ENCODE measurements around the gene RAPGEF4. TPM values are rescaled to one million over a fixed set of nuclear protein-coding genes. Genes with fewer than 3 reads are reported as not detected.

Gene RAPGEF4
- polyA plus RNA-seq, 2 donors, result 1.7 to 3.1 TPM

- peaks cover 0 to 2% of the 10 kb centered on the region in 2 donors for H3K4me1 ChIP-seq (ENCODE audit: control insufficient read depth in 2 of 2, insufficient read depth in 2 of 2, low read length in 1 of 2)
- no peaks in the 10 kb centered on the region for H3K9me3 ChIP-seq (ENCODE audit: control insufficient read depth in 2 of 2, insufficient read depth in 1 of 2, low read depth in 1 of 2, low read length in 1 of 2)
- WGBS, 2 donors, result 87% methylated on average over 4 of the region's 4 CpGs
- H3K27me3 ChIP-seq (ENCODE audit: control insufficient read depth in 1 of 2, insufficient read depth in 2 of 2, low read length in 2 of 2), result no peaks in the 10 kb centered on the region
- no peaks in the 10 kb centered on the region for H3K36me3 ChIP-seq (ENCODE audit: control insufficient read depth in 2 of 2, insufficient read depth in 2 of 2, low read length in 1 of 2)
- H3K27ac ChIP-seq (ENCODE audit: low read depth in 2 of 2, low read length in 1 of 2), result no peak overlapping the region
- no peak overlapping the region for H3K4me3 ChIP-seq (ENCODE audit: low read depth in 1 of 2, low read length in 2 of 2)
These were observed 264.2 kb downstream of the RAPGEF4 start for GRCh38 chr2:172999641-173000386.

GRCh38 chr2:173001664-173002604, 266.3 kb downstream of the RAPGEF4 start:
- no peak overlapping the region for H3K27ac ChIP-seq (ENCODE audit: low read depth in 2 of 2, low read length in 1 of 2)
- no peak overlapping the region for H3K4me3 ChIP-seq (ENCODE audit: low read depth in 1 of 2, low read length in 2 of 2)
- 75 to 80% methylated on average over 7 of the region's 7 CpGs for WGBS, 2 donors
- H3K9me3 ChIP-seq (ENCODE audit: control insufficient read depth in 2 of 2, insufficient read depth in 1 of 2, low read depth in 1 of 2, low read length in 1 of 2), result no peaks in the 10 kb centered on the region
- peaks cover 0 to 2% of the 10 kb centered on the region in 2 donors for H3K4me1 ChIP-seq (ENCODE audit: control insufficient read depth in 2 of 2, insufficient read depth in 2 of 2, low read length in 1 of 2)
- H3K36me3 ChIP-seq (ENCODE audit: control insufficient read depth in 2 of 2, insufficient read depth in 2 of 2, low read length in 1 of 2), result no peaks in the 10 kb centered on the region
- no peaks in the 10 kb centered on the region for H3K27me3 ChIP-seq (ENCODE audit: control insufficient read depth in 1 of 2, insufficient read depth in 2 of 2, low read length in 2 of 2)

- WGBS, 2 donors, result 38 to 39% methylated on average over 15 of the region's 15 CpGs
- H3K27me3 ChIP-seq (ENCODE audit: control insufficient read depth in 1 of 2, insufficient read depth in 2 of 2, low read length in 2 of 2), result no peaks in the 10 kb centered on the region
- peaks cover 0 to 2% of the 10 kb centered on the region in 2 donors for H3K4me1 ChIP-seq (ENCODE audit: control insufficient read depth in 2 of 2, insufficient read depth in 2 of 2, low read length in 1 of 2)
- no peak overlapping the region for H3K4me3 ChIP-seq (ENCODE audit: low read depth in 1 of 2, low read length in 2 of 2)
- no peak overlapping the region for H3K27ac ChIP-seq (ENCODE audit: low read depth in 2 of 2, low read length in 1 of 2)
- H3K9me3 ChIP-seq (ENCODE audit: control insufficient read depth in 2 of 2, insufficient read depth in 1 of 2, low read depth in 1 of 2, low read length in 1 of 2), result no peaks in the 10 kb centered on the region
- no peaks in the 10 kb centered on the region for H3K36me3 ChIP-seq (ENCODE audit: control insufficient read depth in 2 of 2, insufficient read depth in 2 of 2, low read length in 1 of 2)
These were observed 267.3 kb downstream of the RAPGEF4 start for GRCh38 chr2:173002751-173003541.

- Histone ChIP-seq H3K27ac (ENCODE audit: low read depth in 2 of 2, low read length in 1 of 2) (no peak overlapping the region), H3K9me3 (ENCODE audit: control insufficient read depth in 2 of 2, insufficient read depth in 1 of 2, low read depth in 1 of 2, low read length in 1 of 2) (no peaks in the 10 kb centered on the region), H3K4me1 (ENCODE audit: control insufficient read depth in 2 of 2, insufficient read depth in 2 of 2, low read length in 1 of 2) (no peaks in the 10 kb centered on the region), H3K4me3 (ENCODE audit: low read depth in 1 of 2, low read length in 2 of 2) (no peak overlapping the region), H3K27me3 (ENCODE audit: control insufficient read depth in 1 of 2, insufficient read depth in 2 of 2, low read length in 2 of 2) (no peaks in the 10 kb centered on the region), H3K36me3 (ENCODE audit: control insufficient read depth in 2 of 2, insufficient read depth in 2 of 2, low read length in 1 of 2) (no peaks in the 10 kb centered on the region)
- 86 to 91% methylated on average over 3 of the region's 3 CpGs for WGBS, 2 donors
These were observed 273.1 kb downstream of the RAPGEF4 start for GRCh38 chr2:173008786-173009185.

DNA sequence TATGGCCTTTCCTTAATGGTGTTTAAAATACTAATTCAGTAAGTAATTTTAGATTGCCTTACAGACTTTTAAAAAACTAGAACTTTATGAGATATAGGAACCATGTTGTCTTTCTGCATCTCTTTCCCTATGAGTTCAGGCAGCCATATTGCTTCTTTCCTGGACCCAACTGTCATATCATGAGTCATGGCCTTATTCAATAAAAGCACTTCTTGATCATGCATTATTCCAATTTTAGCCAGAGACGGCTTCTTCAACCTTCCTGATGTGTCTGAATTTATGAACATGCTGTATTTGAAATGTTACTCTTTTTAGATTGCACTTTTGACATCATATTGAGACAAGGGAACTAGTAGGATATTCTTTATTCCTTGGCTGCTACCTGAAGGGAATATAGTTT, 274.6 kb downstream of the RAPGEF4 start:
- Histone ChIP-seq H3K27ac (ENCODE audit: low read depth in 2 of 2, low read length in 1 of 2) (no peak overlapping the region), H3K9me3 (ENCODE audit: control insufficient read depth in 2 of 2, insufficient read depth in 1 of 2, low read depth in 1 of 2, low read length in 1 of 2) (peaks cover 0 to 2% of the 10 kb centered on the region in 2 donors), H3K27me3 (ENCODE audit: control insufficient read depth in 1 of 2, insufficient read depth in 2 of 2, low read length in 2 of 2) (no peaks in the 10 kb centered on the region), H3K4me3 (ENCODE audit: low read depth in 1 of 2, low read length in 2 of 2) (no peak overlapping the region), H3K4me1 (ENCODE audit: control insufficient read depth in 2 of 2, insufficient read depth in 2 of 2, low read length in 1 of 2) (no peaks in the 10 kb centered on the region), H3K36me3 (ENCODE audit: control insufficient read depth in 2 of 2, insufficient read depth in 2 of 2, low read length in 1 of 2) (no peaks in the 10 kb centered on the region)
- 69 to 89% methylated on average over 1 of the region's 1 CpG for WGBS, 2 donors

DNA sequence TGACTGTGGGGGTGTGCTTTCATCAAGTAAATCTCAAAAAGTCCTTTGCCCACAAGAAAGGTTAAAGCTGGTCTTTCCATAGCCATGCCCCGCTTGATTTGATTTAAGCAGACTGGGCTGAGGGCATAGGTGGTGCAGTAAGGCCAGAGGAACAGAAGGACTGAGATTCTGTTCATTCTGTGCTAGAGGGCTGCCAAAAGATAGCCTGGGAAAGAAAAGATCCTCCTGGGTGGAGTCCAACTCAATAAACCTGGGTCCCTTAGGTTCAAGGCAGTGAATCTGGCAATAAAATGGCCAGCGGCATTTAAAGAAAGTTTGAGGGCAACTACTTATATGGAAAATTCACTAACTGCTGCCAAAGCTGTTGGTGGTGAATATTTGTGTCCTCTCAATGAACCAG, 280.8 kb downstream of the RAPGEF4 start:
- H3K4me1 ChIP-seq (ENCODE audit: control insufficient read depth in 2 of 2, insufficient read depth in 2 of 2, low read length in 1 of 2), result no peaks in the 10 kb centered on the region
- no peak overlapping the region for H3K27ac ChIP-seq (ENCODE audit: low read depth in 2 of 2, low read length in 1 of 2)
- H3K9me3 ChIP-seq (ENCODE audit: control insufficient read depth in 2 of 2, insufficient read depth in 1 of 2, low read depth in 1 of 2, low read length in 1 of 2), result peaks cover 0 to 2% of the 10 kb centered on the region in 2 donors
- WGBS, 2 donors, result 60 to 68% methylated on average over 2 of the region's 2 CpGs
- H3K4me3 ChIP-seq (ENCODE audit: low read depth in 1 of 2, low read length in 2 of 2), result no peak overlapping the region
- no peaks in the 10 kb centered on the region for H3K36me3 ChIP-seq (ENCODE audit: control insufficient read depth in 2 of 2, insufficient read depth in 2 of 2, low read length in 1 of 2)
- no peaks in the 10 kb centered on the region for H3K27me3 ChIP-seq (ENCODE audit: control insufficient read depth in 1 of 2, insufficient read depth in 2 of 2, low read length in 2 of 2)

- WGBS, 2 donors, result 72 to 73% methylated on average over 6 of the region's 6 CpGs
- Histone ChIP-seq H3K4me1 (ENCODE audit: control insufficient read depth in 2 of 2, insufficient read depth in 2 of 2, low read length in 1 of 2) (no peaks in the 10 kb centered on the region), H3K9me3 (ENCODE audit: control insufficient read depth in 2 of 2, insufficient read depth in 1 of 2, low read depth in 1 of 2, low read length in 1 of 2) (peaks cover 0 to 2% of the 10 kb centered on the region in 2 donors), H3K27ac (ENCODE audit: low read depth in 2 of 2, low read length in 1 of 2) (no peak overlapping the region), H3K36me3 (ENCODE audit: control insufficient read depth in 2 of 2, insufficient read depth in 2 of 2, low read length in 1 of 2) (no peaks in the 10 kb centered on the region), H3K27me3 (ENCODE audit: control insufficient read depth in 1 of 2, insufficient read depth in 2 of 2, low read length in 2 of 2) (no peaks in the 10 kb centered on the region), H3K4me3 (ENCODE audit: low read depth in 1 of 2, low read length in 2 of 2) (no peak overlapping the region)
These were observed 282.2 kb downstream of the RAPGEF4 start for GRCh38 chr2:173017646-173018420.

- Histone ChIP-seq H3K36me3 (ENCODE audit: control insufficient read depth in 2 of 2, insufficient read depth in 2 of 2, low read length in 1 of 2) (no peaks in the 10 kb centered on the region), H3K27me3 (ENCODE audit: control insufficient read depth in 1 of 2, insufficient read depth in 2 of 2, low read length in 2 of 2) (no peaks in the 10 kb centered on the region), H3K4me1 (ENCODE audit: control insufficient read depth in 2 of 2, insufficient read depth in 2 of 2, low read length in 1 of 2) (no peaks in the 10 kb centered on the region), H3K9me3 (ENCODE audit: control insufficient read depth in 2 of 2, insufficient read depth in 1 of 2, low read depth in 1 of 2, low read length in 1 of 2) (no peaks in the 10 kb centered on the region), H3K27ac (ENCODE audit: low read depth in 2 of 2, low read length in 1 of 2) (no peak overlapping the region), H3K4me3 (ENCODE audit: low read depth in 1 of 2, low read length in 2 of 2) (no peak overlapping the region)
These were observed 284.1 kb downstream of the RAPGEF4 start for GRCh38 chr2:173019755-173020154.

DNA sequence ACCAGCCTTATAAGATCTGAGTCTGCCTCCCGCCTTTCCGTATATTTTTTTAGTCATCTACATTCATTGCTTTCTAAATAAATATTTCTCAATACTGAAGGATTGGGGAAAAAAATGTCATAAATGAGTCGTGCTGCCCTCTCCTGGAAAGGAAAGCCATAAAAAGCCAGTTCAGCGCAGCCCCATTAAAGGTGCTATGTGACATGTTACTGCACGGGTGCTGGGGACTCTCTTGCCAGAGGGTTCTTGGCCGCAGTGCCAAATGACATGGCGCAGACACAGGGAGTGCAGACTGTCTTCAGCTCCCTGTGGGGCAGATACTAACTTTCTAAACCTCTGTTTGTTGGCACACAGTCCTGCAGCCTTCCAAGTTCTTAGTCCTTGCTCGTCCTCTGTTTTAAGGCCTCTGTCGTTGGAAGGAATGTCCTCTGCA, 286.3 kb downstream of the RAPGEF4 start:
- Histone ChIP-seq H3K4me3 (ENCODE audit: low read depth in 1 of 2, low read length in 2 of 2) (no peak overlapping the region), H3K9me3 (ENCODE audit: control insufficient read depth in 2 of 2, insufficient read depth in 1 of 2, low read depth in 1 of 2, low read length in 1 of 2) (no peaks in the 10 kb centered on the region), H3K36me3 (ENCODE audit: control insufficient read depth in 2 of 2, insufficient read depth in 2 of 2, low read length in 1 of 2) (no peaks in the 10 kb centered on the region), H3K27me3 (ENCODE audit: control insufficient read depth in 1 of 2, insufficient read depth in 2 of 2, low read length in 2 of 2) (no peaks in the 10 kb centered on the region), H3K27ac (ENCODE audit: low read depth in 2 of 2, low read length in 1 of 2) (no peak overlapping the region), H3K4me1 (ENCODE audit: control insufficient read depth in 2 of 2, insufficient read depth in 2 of 2, low read length in 1 of 2) (no peaks in the 10 kb centered on the region)
- 46 to 49% methylated on average over 9 of the region's 9 CpGs for WGBS, 2 donors

All from esophagus (tissue), 2 donors.